Spleen (tissue), 7 donors: ENCODE data around the gene CBX1.

Source experiments
- POLR2AphosphoS5 ChIP-seq, 3 donors: sonication (generic); formaldehyde crosslinking; IDR thresholded peaks; one replicate each; pipeline ENCODE4 v1.5.1; 2017; ENCODE audit warnings: antibody characterized with exemption in 3 of 3
- TF ChIP-seq, protein P1 (sequence below), 11 experiments: fragments of 200-600 bp in 7 of 11; fragments of 450-650 bp in 4 of 11; sonication (generic) in 4 of 11; IDR thresholded peaks in 8 of 11; conservative IDR thresholded peaks in 3 of 11; 1 replicate in 7 of 11; 2 replicates in 4 of 11; pipeline versions ENCODE4 v1.4.0 to v1.8.0; 2016 to 2021; ENCODE audit warnings: antibody characterized with exemption in 11 of 11, inconsistent platforms in 4 of 11, mild to moderate bottlenecking in 1 of 11
- donor health status: DM: no; HTN: no; CAD: no; lungs with moderate emphysema.
- donor health status: DM: no; HTN: no; CAD: no.
- donor health status: DM: no; HTN: no; CAD: no.

DNA sequence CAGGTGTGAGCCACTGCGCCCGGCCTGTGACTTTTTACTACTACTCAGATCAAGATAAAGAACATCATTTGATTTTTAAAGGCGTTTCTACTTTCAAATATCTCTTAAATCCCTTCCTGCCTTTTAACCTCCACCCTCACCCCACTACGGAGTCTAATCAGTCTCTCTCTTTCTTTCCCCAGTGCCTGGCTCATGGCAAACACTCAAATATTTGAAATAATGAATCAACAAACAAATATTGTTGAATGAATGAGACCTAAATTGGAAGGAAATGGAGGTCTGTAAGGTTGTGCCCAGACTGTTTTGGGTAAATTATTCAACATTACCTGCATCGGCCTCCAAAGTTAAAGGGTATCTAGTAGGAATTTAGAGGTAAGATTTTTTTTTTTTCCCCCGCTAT lies 78.4 kb downstream of the CBX1 start:
- TF ChIP-seq, protein P1, sequence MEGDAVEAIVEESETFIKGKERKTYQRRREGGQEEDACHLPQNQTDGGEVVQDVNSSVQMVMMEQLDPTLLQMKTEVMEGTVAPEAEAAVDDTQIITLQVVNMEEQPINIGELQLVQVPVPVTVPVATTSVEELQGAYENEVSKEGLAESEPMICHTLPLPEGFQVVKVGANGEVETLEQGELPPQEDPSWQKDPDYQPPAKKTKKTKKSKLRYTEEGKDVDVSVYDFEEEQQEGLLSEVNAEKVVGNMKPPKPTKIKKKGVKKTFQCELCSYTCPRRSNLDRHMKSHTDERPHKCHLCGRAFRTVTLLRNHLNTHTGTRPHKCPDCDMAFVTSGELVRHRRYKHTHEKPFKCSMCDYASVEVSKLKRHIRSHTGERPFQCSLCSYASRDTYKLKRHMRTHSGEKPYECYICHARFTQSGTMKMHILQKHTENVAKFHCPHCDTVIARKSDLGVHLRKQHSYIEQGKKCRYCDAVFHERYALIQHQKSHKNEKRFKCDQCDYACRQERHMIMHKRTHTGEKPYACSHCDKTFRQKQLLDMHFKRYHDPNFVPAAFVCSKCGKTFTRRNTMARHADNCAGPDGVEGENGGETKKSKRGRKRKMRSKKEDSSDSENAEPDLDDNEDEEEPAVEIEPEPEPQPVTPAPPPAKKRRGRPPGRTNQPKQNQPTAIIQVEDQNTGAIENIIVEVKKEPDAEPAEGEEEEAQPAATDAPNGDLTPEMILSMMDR (IDR thresholded peaks at IDR 0.05 in 8 of 11, conservative IDR thresholded peaks at IDR 0.05 in 3 of 11): no peak
- TF ChIP-seq POLR2AphosphoS5 (IDR thresholded peaks at IDR 0.05): no peak
